PC-3 (cell line): ENCODE results near the gene WDR11. TPM values are rescaled to one million over a fixed set of nuclear protein-coding genes. Genes with fewer than 3 reads are reported as not detected.

Experiments used
- ATAC-seq: fragments of 200-7000 bp; cut with Tn5 transposase; 2 replicates; pipeline ENCODE4 v1.9.1; 2020; ENCODE audit warnings: mild to moderate bottlenecking, moderate library complexity
- BruUV-seq: library from RNA; stranded (reverse); fragments of 400-500 nt; replicated peaks from 2 replicates; lab custom pipeline; 2021; lab: Mats Ljungman, UMichigan
- CTCF ChIA-PET: fragments of 300-600 bp; sonication (Branson Sonifier 250); formaldehyde crosslinking; loops from one replicate; lab custom pipeline; 2022; ENCODE audit warnings: antibody characterized with exemption; lab: Charles Lee
- POLR2A ChIA-PET: fragments of 300-600 bp; sonication (Branson Sonifier 250); formaldehyde crosslinking; loops from one replicate; lab custom pipeline; 2022; ENCODE audit warnings: antibody characterized with exemption; ENCODE audit not compliant: unreplicated experiment; lab: Charles Lee
- DNase-seq: peaks from one replicate; pipeline ENCODE4 v3.0.0-alpha.2; 2015
- H2AFZ ChIP-seq: fragments of 300-600 bp; sonication (generic); 2 replicates; pipeline ENCODE4 v1.6.0; 2016; ENCODE audit warnings: antibody characterized with exemption, low read length
- H3F3A ChIP-seq: fragments of 300-600 bp; sonication (generic); one replicate; pipeline ENCODE4 v1.6.0; 2017; ENCODE audit warnings: antibody characterized with exemption, low read length, control low read depth, mild to moderate bottlenecking; ENCODE audit not compliant: unreplicated experiment
- H3K27ac ChIP-seq: fragments of 300-600 bp; sonication (generic); 2 replicates; pipeline ENCODE4 v1.5.1; 2016; ENCODE audit warnings: mild to moderate bottlenecking, low read length
- H3K27me3 ChIP-seq: fragments of 300-600 bp; sonication (generic); 2 replicates; pipeline ENCODE4 v1.6.1; 2016; ENCODE audit warnings: low read length, mixed read lengths
- H3K36me3 ChIP-seq: fragments of 300-600 bp; sonication (generic); 2 replicates; pipeline ENCODE4 v1.6.1; 2016; ENCODE audit warnings: low read depth, mixed run types, low read length, mixed read lengths
- H3K4me1 ChIP-seq: fragments of 300-600 bp; sonication (generic); 2 replicates; pipeline ENCODE4 v1.5.1; 2016; ENCODE audit warnings: low read length; ENCODE audit not compliant: insufficient read depth
- H3K4me2 ChIP-seq: fragments of 300-600 bp; sonication (generic); 2 replicates; pipeline ENCODE4 v1.6.0; 2016; ENCODE audit warnings: low read length
- H3K4me3 ChIP-seq: fragments of 300-600 bp; sonication (generic); 2 replicates; pipeline ENCODE4 v1.5.1; 2016; ENCODE audit warnings: mild to moderate bottlenecking, low read length, mixed read lengths
- H3K79me2 ChIP-seq: fragments of 300-600 bp; sonication (generic); 2 replicates; pipeline ENCODE4 v1.6.1; 2017; ENCODE audit warnings: low read length, mixed read lengths
- H3K9ac ChIP-seq: fragments of 300-600 bp; sonication (generic); 2 replicates; pipeline ENCODE4 v1.6.0; 2016; ENCODE audit warnings: mild to moderate bottlenecking, low read length
- H3K9me2 ChIP-seq: fragments of 300-600 bp; sonication (generic); replicated peaks from 2 replicates; pipeline ENCODE4 v1.6.1; 2016; ENCODE audit warnings: mixed run types, low read length, mixed read lengths
- H3K9me3 ChIP-seq: fragments of 300-600 bp; sonication (generic); 2 replicates; pipeline ENCODE4 v1.6.1; 2016; ENCODE audit warnings: low read length, mixed read lengths
- H4K20me1 ChIP-seq: fragments of 300-600 bp; sonication (generic); 2 replicates; pipeline ENCODE4 v1.6.1; 2016; ENCODE audit warnings: low read length, mixed read lengths
- CTCF ChIP-seq: fragments of 300-600 bp; sonication (generic); conservative IDR thresholded peaks from 2 replicates; pipeline ENCODE4 v1.5.1; 2017; ENCODE audit warnings: antibody characterized with exemption, low read depth, mild to moderate bottlenecking, low read length
- EZH2 ChIP-seq: fragments of 300-600 bp; sonication (generic); IDR thresholded peaks from one replicate; pipeline ENCODE4 v1.6.1; 2017; ENCODE audit warnings: antibody characterized with exemption, mild to moderate bottlenecking, low read length; ENCODE audit not compliant: unreplicated experiment
- EZH2phosphoT487 ChIP-seq: fragments of 300-600 bp; sonication (generic); IDR thresholded peaks from 2 replicates; pipeline ENCODE4 v1.6.1; 2018; ENCODE audit warnings: mild to moderate bottlenecking, antibody characterized with exemption, low read length, borderline replicate concordance
- intact Hi-C: fragments of 100-400 bp; cut with micrococcal nuclease; formaldehyde crosslinking; loops from 2 replicates; pipeline ENCODE4 v1.9.0; 2023
- total RNA-seq: library from RNA; depleted of rRNA; stranded (reverse); fragments of >200 nt; gene quantifications from 2 replicates; pipeline ENCODE4 v1.2.3, GENCODE V29; 2014

Gene WDR11
- total RNA-seq, 1 experiment from 2014 or later = 37.5 TPM

GRCh38 chr10:120825878-120826769, 25.0 kb upstream of the WDR11 start:
- Histone ChIP-seq H3K4me2 (no peak overlapping the region), H3K36me3 (no peaks in the 10 kb centered on the region), H3F3A (no peaks in the 10 kb centered on the region), H3K9me2 (no peaks in the 10 kb centered on the region), H3K27ac (no peak overlapping the region), H2AFZ (no peak overlapping the region), H3K9me3 (no peaks in the 10 kb centered on the region), H3K9ac (no peak overlapping the region), H3K4me1 (no peaks in the 10 kb centered on the region), H4K20me1 (no peaks in the 10 kb centered on the region), H3K79me2 (no peaks in the 10 kb centered on the region), H3K4me3 (no peak overlapping the region), H3K27me3 (no peaks in the 10 kb centered on the region)
- TF ChIP-seq EZH2phosphoT487 = no peak
- TF ChIP-seq EZH2 = no peak
- TF ChIP-seq CTCF = no peak
- ATAC-seq (no peak), DNase-seq (no peak)
- CTCF ChIA-PET = no interaction called here
- BruUV-seq = no TSS peak
- intact Hi-C loops = no loop called here
- POLR2A ChIA-PET = no interaction called here

DNA sequence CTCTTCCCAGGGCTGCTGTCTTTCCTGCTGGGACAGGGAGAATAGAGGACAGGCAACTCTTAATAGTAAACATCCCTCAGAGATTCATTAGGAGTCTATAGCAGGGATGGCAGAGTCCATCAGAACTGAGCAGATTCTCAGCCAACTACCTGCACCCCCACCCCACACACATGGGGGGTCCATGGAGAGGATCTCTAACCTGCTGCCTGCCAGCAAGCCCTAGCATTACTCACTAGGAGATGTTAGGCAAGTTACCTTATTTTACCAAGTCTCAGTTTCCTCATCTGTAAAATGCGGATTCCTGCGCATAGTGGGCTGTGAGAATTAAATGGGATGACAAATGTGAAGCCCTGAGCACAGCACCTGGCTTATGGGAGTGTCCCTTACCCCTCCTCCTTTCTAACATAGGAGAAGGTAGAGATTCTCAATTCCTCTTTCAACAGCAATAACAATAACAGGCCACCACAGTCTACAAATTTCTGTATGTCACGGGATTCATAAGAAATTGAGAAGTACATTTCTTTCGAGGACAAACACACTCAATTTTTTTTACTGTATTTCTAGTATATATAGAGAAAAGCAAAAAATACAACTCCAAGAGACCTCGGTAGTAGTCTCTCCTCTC, 23.8 kb upstream of the WDR11 start:
- no peaks in the 10 kb centered on the region for H4K20me1 ChIP-seq
- no peaks in the 10 kb centered on the region for H3K9me2 ChIP-seq
- H3K9me3 ChIP-seq = no peaks in the 10 kb centered on the region
- H3K79me2 ChIP-seq = no peaks in the 10 kb centered on the region
- no peak overlapping the region for H2AFZ ChIP-seq
- no peaks in the 10 kb centered on the region for H3K27me3 ChIP-seq
- H3K9ac ChIP-seq = no peak overlapping the region
- no peak overlapping the region for H3K4me3 ChIP-seq
- no peak overlapping the region for H3K4me2 ChIP-seq
- no peak overlapping the region for H3K27ac ChIP-seq
- ChIA-PET CTCF (no interaction called here), POLR2A (no interaction called here)
- DNase-seq = no peak
- TF ChIP-seq EZH2phosphoT487 (no peak), EZH2 (no peak), CTCF (no peak)
- no TSS peak for BruUV-seq
- intact Hi-C loops = no loop called here
- no peak for ATAC-seq
- H3K4me1 ChIP-seq = no peaks in the 10 kb centered on the region
- H3F3A ChIP-seq = no peaks in the 10 kb centered on the region
- no peaks in the 10 kb centered on the region for H3K36me3 ChIP-seq

- Histone ChIP-seq H3K4me1 (peaks cover 14% of the 10 kb centered on the region), H3K9me3 (no peaks in the 10 kb centered on the region), H3K9ac (no peak overlapping the region), H3K4me3 (no peak overlapping the region), H3K9me2 (no peaks in the 10 kb centered on the region), H3F3A (no peaks in the 10 kb centered on the region), H3K27ac (no peak overlapping the region), H3K4me2 (no peak overlapping the region), H3K27me3 (no peaks in the 10 kb centered on the region), H3K79me2 (no peaks in the 10 kb centered on the region), H2AFZ (no peak overlapping the region), H4K20me1 (no peaks in the 10 kb centered on the region), H3K36me3 (no peaks in the 10 kb centered on the region)
- intact Hi-C loops = no loop called here
- no peak for TF ChIP-seq EZH2
- TF ChIP-seq CTCF = no peak
- no peak for TF ChIP-seq EZH2phosphoT487
- DNase-seq (no peak), ATAC-seq (no peak)
- CTCF ChIA-PET = no interaction called here
- BruUV-seq = no TSS peak
- POLR2A ChIA-PET = no interaction called here
Observed at GRCh38 chr10:120828763-120829319, 22.3 kb upstream of the WDR11 start.
